IPS-18c (cell line): Measurements from ENCODE around the gene ICAM4.

ENCODE experiments used
- H3K4me3 ChIP-seq: 2 replicates; pipeline ENCODE4 v1.7.0; 2013; ENCODE audit warnings: low read depth, mild to moderate bottlenecking, low read length, moderate library complexity; ENCODE audit not compliant: insufficient read depth
- H3K9me3 ChIP-seq: one replicate; pipeline ENCODE4 v1.6.1; 2013; ENCODE audit warnings: mild to moderate bottlenecking, low read length, moderate library complexity; ENCODE audit not compliant: control insufficient read depth, insufficient read depth

Gene ICAM4

DNA sequence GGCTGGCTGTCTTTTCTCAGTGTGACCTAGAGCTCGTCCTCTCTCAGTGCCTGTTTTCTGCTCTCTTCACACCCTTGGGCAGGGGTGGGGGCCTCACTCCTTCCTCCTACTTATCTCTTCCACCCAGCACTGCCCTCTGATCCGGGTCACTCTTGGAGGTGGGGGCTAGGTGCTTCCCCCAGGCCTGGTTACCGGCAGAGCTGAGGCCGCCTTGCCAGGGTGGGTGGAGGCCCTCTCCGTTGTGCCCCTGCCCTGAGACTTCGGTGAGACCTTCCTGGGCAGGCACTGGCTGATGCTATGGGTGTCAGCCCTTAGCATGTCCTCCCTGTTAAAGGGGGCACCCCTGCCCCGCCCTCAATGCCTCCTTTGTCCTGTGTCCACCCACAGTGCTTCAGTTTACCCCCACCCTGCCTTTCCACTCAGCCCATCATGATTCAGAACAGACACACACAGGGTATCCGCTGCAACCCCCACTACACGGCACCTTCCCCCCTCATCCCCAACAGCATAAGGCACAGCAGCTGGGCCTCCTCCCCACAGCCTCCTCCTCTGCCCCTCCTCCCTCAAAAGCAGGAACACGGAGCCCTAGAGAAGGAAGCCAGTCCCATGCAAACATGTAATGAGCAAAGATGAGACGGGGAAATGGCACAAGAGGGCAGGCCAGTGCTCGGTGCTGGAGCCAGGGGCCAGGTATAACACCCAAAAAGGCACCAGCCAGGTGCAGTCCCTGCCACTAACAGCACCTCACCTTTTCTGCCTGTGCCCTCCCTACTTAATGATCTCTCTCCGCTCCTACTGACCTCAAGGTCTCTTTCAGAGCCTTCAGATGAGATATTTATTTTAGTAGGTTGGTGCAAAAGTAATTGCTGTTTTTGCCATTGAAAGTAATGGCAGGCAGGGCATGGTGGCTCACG is 13.0 kb downstream of the ICAM4 start:
- H3K4me3 ChIP-seq, result no peak overlapping the region

DNA sequence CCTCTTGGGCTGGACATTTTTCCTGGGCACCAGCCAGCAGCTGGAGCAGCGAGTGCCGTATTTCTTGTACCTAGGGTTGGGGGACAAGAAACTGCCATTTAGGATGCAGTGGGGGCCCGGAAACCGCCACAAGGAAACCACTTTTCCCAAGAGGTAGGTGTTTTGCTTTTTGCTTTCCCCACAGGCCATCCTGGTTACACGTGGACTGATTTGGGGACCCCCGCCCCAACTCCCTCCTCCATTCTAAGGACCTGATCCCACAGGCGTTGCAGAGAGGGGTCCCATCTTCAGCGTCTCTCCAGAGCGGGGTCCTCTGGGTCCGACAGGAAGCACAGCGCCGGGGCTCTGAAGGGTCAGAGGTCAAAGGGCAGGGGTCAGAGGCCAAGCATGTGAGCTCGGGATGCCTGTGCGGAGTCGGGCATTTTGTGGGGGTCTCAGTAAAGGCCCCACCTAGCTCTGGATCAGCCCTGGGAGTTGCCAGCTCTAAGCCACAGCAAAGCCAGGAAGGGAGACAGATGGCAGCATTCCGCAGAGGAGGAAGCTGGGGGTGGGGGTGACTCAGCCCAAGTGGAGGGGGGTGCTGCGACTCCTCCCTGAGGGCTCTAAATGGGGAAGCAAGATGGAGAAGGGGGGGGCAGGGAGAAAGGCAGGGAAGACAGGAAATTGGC is 18.5 kb downstream of the ICAM4 start:
- no peak overlapping the region for H3K4me3 ChIP-seq
- H3K9me3 ChIP-seq, result no peaks in the 10 kb centered on the region

More for the DNA sequence above, 13.0 kb downstream of the ICAM4 start:
- peaks cover 2% of the 10 kb centered on the region for H3K9me3 ChIP-seq

GRCh38 chr19:10306327-10306726 is 19.6 kb downstream of the ICAM4 start:
- no peaks in the 10 kb centered on the region for H3K9me3 ChIP-seq
- H3K4me3 ChIP-seq, result no peak overlapping the region

DNA sequence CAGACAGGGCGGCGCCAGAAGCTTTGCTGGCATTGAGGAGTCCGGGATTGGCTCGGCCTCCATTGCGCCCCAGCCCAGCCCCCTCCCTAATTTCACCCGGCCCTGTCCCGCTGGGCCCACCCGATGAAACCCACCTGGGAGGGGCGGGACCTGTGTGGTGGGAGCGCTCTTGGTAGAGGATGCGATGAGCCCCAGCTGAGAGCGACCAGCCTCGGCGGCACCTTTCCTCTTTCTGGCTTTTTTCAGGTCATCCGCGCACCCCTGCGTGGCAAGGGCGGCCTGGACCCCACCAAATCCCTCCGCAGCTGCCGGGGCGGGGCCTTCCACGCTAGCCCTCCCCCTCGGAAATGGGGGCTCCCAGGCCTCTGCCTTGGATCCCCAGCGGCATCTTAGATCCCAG is 22.7 kb downstream of the ICAM4 start, which contains the start of gene ZGLP1:
Gene ZGLP1, minus strand, starts transcription at position 393 of the 400 bp plus-strand sequence.
- Histone ChIP-seq H3K9me3 (no peaks in the 10 kb centered on the region), H3K4me3 (no peak within 1 kb of the TSS)

- H3K9me3 ChIP-seq, result no peaks in the 10 kb centered on the region
- peak within 1 kb of the TSS; percentile 76 for H3K4me3 ChIP-seq
Measured at GRCh38 chr19:10315335-10316214, 28.8 kb downstream of the ICAM4 start, which contains the start of gene FDX2. TSS of gene FDX2 (minus strand) at chr19:10316015. CDS start at chr19:10315996, 19 bp downstream.

DNA sequence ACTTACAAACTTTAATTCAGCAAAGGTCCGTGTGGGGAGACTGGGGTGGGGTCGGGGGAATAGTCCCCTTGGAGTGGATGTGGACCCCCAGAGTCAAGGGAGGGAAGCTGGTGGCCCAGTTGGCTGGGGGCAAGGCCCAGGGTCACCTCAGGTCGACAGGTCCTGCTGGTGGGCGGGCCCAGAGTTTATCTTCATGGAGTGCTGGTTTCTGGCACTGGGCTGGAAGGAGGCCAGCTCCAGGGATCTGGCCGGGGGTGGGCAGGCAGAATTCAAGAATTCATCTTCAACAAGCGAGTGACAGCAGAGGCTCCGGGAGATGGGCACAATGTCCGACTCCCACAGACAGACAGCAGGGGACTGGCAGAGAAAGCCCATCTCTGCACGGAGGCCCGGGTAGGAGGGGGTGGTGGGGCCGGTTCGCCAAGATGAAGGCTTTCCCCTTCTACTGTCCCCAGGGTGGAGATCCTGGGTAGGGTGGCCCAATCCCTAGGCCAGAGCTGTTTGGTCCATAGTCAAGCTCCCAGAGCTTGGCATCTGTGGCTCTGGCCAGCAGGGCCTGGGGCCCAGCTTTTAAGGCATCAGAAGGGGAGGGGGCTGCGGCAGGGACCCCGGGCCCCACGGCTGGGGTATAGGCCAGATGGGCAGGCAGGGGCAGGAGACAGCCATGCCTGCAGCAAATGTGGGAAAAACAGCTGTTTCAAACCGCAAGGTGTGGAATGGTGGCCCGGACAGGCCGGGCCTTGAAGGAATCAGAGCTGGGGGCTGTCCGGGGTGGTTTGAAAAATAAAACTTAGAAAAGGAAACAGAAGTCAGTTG is 29.7 kb downstream of the ICAM4 start:
- H3K4me3 ChIP-seq, result no peak overlapping the region; the same call in 1 of the 2 replicates
- no peaks in the 10 kb centered on the region for H3K9me3 ChIP-seq

- no peaks in the 10 kb centered on the region for H3K9me3 ChIP-seq
- H3K4me3 ChIP-seq, result no peak overlapping the region
Measured at GRCh38 chr19:10317045-10317856, 30.5 kb downstream of the ICAM4 start.

DNA sequence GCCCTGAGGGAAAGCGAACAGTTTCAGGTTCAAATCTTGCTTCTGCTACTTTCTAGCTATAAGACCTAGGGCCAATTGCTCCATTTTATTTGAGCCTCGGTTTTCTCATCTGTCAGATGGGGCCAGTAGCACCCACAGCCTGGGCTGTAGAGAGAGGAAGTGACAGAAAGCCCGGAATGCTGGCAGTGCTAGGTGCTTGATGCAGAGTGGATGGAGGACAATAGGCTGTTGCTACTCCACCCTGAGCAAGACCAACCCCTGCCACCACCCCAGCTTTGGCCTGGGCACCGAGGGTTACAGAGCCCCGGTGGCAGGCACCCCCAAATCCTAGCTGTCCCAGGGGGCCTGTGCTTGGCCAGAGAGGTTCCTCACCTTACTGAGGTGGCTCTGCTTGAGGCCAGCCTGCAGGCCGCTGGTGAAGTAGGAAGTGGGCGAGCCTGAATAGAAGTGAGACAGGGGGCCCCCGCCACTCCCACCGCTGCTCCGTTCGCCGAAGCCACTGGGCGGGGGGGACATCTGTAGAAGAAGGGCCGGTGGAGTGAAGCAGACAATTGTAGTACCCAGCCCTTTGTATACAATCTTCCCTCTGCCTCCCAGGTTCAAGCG is 31.2 kb downstream of the ICAM4 start:
- H3K9me3 ChIP-seq, result no peaks in the 10 kb centered on the region
- no peak overlapping the region for H3K4me3 ChIP-seq

GRCh38 chr19:10318807-10319682 is 32.3 kb downstream of the ICAM4 start:
- no peak overlapping the region for H3K4me3 ChIP-seq
- no peaks in the 10 kb centered on the region for H3K9me3 ChIP-seq

DNA sequence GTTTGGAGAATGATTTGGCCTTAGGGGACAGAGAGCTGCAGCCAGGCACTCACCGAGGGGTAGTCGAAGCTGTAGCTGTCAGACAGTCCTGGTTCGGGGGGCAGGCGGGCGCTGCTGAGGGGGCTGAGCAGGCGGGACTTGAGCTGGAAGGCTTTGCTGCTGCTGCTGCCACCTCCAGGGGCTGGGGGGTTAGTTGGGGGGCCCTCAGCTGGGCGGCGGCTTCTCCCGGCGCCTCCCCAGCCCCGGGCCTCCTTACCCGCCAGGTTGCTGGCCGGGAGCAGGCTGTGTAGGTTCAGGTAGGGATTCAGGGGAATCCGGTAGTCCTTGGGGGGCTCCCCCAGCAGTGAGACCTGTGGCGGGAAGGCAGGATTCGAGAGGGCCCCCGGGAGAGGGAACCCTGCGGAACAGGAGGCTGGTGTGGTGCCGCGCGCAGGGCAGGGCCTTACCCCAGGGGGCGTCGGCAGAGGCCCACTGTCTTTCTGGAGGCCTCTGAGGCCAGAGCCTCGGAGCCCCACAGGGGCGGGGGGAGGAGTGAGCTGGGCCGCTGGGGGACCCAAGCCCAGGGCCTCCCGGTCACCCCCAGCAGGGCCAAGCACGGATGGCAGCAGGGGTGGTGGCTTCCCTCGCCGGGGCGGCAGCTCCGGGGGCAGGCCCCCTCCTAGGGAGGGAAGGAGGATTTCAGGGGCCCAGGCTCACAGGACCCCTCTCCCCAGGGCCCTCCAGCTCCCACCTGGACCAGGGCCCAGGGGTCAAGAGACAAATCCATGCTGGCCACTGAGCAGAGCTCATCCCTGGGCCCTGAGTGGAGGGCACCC is 34.1 kb downstream of the ICAM4 start:
- Histone ChIP-seq H3K4me3 (no peak overlapping the region), H3K9me3 (no peaks in the 10 kb centered on the region)

- Histone ChIP-seq H3K9me3 (no peaks in the 10 kb centered on the region), H3K4me3 (no peak overlapping the region)
Measured at GRCh38 chr19:10321417-10321797, 34.7 kb downstream of the ICAM4 start.

DNA sequence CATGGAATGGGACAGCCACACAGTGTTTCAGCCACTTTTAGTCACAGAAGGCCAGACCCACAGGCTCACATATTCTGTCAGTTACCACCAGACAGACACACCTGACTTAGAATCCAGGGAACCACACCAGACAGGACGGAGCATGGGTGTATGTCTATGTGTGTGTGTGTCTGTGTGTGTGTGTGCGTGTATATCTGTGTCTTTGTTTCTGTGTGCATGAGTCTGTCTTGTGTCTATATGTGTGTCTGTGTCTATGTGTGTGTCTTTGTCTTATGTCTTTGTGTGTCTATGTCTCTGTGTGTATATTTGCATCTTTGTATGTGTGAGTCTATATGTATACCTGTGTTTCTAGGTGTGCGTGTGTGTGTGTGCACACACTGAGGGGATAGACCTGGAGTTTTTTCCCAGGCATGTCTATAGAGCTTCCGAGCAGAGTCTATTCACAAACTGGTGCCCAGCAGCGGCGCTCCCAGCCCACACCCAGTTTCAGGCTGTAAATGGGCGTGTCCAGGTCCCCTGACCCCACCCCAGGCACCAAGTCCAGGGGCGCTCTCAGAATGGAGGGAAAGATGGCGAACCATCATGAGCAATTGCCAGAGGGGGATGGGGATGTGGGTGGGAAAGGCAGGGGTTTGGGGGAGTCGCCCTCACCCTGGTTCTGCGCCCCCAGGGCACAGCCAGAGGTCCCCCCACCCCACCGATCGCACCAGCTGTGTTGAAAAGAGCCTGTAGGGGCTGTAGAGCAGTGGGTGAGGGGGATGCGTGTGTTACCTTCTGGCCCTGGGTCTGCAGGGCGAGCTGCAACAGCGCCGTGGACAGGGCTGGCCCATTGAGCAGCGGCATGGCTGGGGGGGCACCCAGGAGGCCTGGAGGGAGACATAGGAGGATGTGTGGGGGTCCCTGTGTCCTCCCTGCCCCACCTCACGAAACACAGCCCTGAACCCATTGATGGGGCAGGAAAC is 35.4 kb downstream of the ICAM4 start:
- H3K4me3 ChIP-seq, result no peak overlapping the region
- no peaks in the 10 kb centered on the region for H3K9me3 ChIP-seq

DNA sequence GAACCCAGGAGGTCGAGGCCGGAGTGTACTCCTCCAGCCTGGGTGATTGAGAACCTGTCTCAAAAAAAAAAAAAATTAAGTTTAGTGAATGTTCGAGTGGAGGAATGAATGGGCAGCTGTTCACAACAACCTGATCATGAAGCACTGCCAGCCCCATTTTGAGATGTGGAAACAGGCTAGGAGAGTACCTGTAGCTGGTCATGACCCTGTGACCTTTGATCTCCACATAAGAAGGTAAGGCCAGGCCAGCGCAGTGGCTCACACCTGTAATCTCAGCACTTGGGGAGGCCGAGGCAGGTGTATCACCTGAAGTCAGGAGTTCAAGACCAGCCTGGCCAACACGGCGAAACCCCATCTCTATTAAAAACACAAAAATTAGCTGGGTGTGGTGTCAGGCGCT is 39.0 kb downstream of the ICAM4 start:
- Histone ChIP-seq H3K4me3 (no peak overlapping the region), H3K9me3 (no peaks in the 10 kb centered on the region)
